ENCODE results near the gene KIF5B. TPM values are rescaled to one million over a fixed set of nuclear protein-coding genes. Genes with fewer than 3 reads are reported as not detected.

KIF5B gene
- total and polyA plus RNA-seq, 9 of the 15 experiments (the other 6 are each of a cell fraction or from before 2014, with no cell fraction given) = 24.4 to 94.4 (median 68.9) TPM

- TF ChIP-seq, protein P1, sequence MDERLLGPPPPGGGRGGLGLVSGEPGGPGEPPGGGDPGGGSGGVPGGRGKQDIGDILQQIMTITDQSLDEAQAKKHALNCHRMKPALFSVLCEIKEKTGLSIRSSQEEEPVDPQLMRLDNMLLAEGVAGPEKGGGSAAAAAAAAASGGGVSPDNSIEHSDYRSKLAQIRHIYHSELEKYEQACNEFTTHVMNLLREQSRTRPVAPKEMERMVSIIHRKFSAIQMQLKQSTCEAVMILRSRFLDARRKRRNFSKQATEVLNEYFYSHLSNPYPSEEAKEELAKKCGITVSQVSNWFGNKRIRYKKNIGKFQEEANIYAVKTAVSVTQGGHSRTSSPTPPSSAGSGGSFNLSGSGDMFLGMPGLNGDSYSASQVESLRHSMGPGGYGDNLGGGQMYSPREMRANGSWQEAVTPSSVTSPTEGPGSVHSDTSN (CRISPR knock-in tag; IDR thresholded peaks at IDR 0.05; ENCODE audit: low read depth) = no peak
- TF ChIP-seq, protein P1 (tag; conservative IDR thresholded peaks at IDR 0.05; ENCODE audit: low read depth) = 0 out of 2 replicates have a peak, but pooled peaks have one; percentile 22
- TF ChIP-seq PRMT5 (CRISPR knock-in tag; IDR thresholded peaks at IDR 0.05) = no peak
- no peak for TF ChIP-seq HLTF (IDR thresholded peaks at IDR 0.05)
- TF ChIP-seq ARID3B (CRISPR knock-in tag; IDR thresholded peaks at IDR 0.05; ENCODE audit: borderline replicate concordance) = no peak
- TF ChIP-seq NFIC (IDR thresholded peaks at IDR 0.05) = peak; percentile 39; the same call in 1 of the 2 replicates
- TF ChIP-seq CHD2 (IDR thresholded peaks at IDR 0.05; ENCODE audit: low read depth, low read length) = no peak
- no peak for TF ChIP-seq ZNF121 (CRISPR knock-in tag; conservative IDR thresholded peaks at IDR 0.05)
- TF ChIP-seq EP400 (IDR thresholded peaks at IDR 0.05) = no peak
- TF ChIP-seq PCBP2 (IDR thresholded peaks at IDR 0.05; ENCODE audit: low read depth, low read length, poor library complexity, severe bottlenecking) = no peak
- 0 out of 2 replicates have a peak, but pooled peaks have one; percentile 28 for TF ChIP-seq GATAD2A (IDR thresholded peaks at IDR 0.05)
- TF ChIP-seq ZNF696 (CRISPR knock-in tag; conservative IDR thresholded peaks at IDR 0.05) = no peak
- no peak for TF ChIP-seq KDM2B (CRISPR knock-in tag; IDR thresholded peaks at IDR 0.05)
- no peak for TF ChIP-seq NCOA1 (IDR thresholded peaks at IDR 0.05; ENCODE audit: low read depth)
- peak; percentile 82 for TF ChIP-seq CBFA2T3 (IDR thresholded peaks at IDR 0.05)
- no peak for TF ChIP-seq ZKSCAN8 (CRISPR knock-in tag; IDR thresholded peaks at IDR 0.05)
- TF ChIP-seq VEZF1 (CRISPR knock-in tag; IDR thresholded peaks at IDR 0.05) = no peak
- TF ChIP-seq, protein P2, sequence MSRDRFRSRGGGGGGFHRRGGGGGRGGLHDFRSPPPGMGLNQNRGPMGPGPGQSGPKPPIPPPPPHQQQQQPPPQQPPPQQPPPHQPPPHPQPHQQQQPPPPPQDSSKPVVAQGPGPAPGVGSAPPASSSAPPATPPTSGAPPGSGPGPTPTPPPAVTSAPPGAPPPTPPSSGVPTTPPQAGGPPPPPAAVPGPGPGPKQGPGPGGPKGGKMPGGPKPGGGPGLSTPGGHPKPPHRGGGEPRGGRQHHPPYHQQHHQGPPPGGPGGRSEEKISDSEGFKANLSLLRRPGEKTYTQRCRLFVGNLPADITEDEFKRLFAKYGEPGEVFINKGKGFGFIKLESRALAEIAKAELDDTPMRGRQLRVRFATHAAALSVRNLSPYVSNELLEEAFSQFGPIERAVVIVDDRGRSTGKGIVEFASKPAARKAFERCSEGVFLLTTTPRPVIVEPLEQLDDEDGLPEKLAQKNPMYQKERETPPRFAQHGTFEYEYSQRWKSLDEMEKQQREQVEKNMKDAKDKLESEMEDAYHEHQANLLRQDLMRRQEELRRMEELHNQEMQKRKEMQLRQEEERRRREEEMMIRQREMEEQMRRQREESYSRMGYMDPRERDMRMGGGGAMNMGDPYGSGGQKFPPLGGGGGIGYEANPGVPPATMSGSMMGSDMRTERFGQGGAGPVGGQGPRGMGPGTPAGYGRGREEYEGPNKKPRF (IDR thresholded peaks at IDR 0.05; ENCODE audit: low read depth, low read length) = no peak
- no peak for TF ChIP-seq ZNF589 (CRISPR knock-in tag; IDR thresholded peaks at IDR 0.05; ENCODE audit: low read depth)
- TF ChIP-seq, protein P3, sequence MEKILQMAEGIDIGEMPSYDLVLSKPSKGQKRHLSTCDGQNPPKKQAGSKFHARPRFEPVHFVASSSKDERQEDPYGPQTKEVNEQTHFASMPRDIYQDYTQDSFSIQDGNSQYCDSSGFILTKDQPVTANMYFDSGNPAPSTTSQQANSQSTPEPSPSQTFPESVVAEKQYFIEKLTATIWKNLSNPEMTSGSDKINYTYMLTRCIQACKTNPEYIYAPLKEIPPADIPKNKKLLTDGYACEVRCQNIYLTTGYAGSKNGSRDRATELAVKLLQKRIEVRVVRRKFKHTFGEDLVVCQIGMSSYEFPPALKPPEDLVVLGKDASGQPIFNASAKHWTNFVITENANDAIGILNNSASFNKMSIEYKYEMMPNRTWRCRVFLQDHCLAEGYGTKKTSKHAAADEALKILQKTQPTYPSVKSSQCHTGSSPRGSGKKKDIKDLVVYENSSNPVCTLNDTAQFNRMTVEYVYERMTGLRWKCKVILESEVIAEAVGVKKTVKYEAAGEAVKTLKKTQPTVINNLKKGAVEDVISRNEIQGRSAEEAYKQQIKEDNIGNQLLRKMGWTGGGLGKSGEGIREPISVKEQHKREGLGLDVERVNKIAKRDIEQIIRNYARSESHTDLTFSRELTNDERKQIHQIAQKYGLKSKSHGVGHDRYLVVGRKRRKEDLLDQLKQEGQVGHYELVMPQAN (IDR thresholded peaks at IDR 0.05; ENCODE audit: borderline replicate concordance) = no peak
- no peak for TF ChIP-seq ZBTB17 (CRISPR knock-in tag; IDR thresholded peaks at IDR 0.05)
- TF ChIP-seq SMARCA4 (IDR thresholded peaks at IDR 0.05) = peak; percentile 76
Observed at GRCh38 chr10:32059472-32059871, 3.2 kb upstream of the KIF5B start (continued).

Measured in K562 (cell line).